AG10803 (cell line): ENCODE data around the gene APPBP2.

Source experiments
- DNase-seq: peaks from one replicate; pipeline ENCODE4 v3.0.0; 2010; ENCODE audit warnings: low read depth
- H3K4me3 ChIP-seq: 2 replicates; pipeline ENCODE4 v1.5.1; 2011; ENCODE audit warnings: mild to moderate bottlenecking, low read length, control low read depth
- CTCF ChIP-seq: conservative IDR thresholded peaks from 2 replicates; pipeline ENCODE4 v1.5.1; 2011; ENCODE audit warnings: mild to moderate bottlenecking, low read length, control low read depth, inconsistent platforms

Gene APPBP2

GRCh38 chr17:60393840-60394723 is 132.0 kb downstream of the APPBP2 start:
- TF ChIP-seq CTCF = no peak
- no peak overlapping the region for H3K4me3 ChIP-seq
- no peak for DNase-seq
